ENCODE measurements around the gene ACTN1.

The ACTN1 gene

GRCh38 chr14:68899033-68899603, 80.0 kb downstream of the ACTN1 start:
- peak; percentile 55 for FAIRE-seq

GRCh38 chr14:68898248-68899032, 80.7 kb downstream of the ACTN1 start:
- DNase-seq (ENCODE audit: insufficient read length, low spot score), result no peak
- TF ChIP-seq POLR2A (IDR thresholded peaks at IDR 0.05; ENCODE audit: low read depth, low read length) (no peak), POLR2AphosphoS5 (IDR thresholded peaks at IDR 0.05; ENCODE audit: low read depth, low read length) (no peak), TAF1 (IDR thresholded peaks at IDR 0.05; ENCODE audit: low read depth, low read length) (no peak), PAX5 (IDR thresholded peaks at IDR 0.05; ENCODE audit: insufficient read depth, low read length, severe bottlenecking) (no peak), SPI1 (IDR thresholded peaks at IDR 0.05; ENCODE audit: low read depth, low read length) (no peak), POU2F2 (IDR thresholded peaks at IDR 0.05; ENCODE audit: low read depth, low read length) (no peak)
- FAIRE-seq, result no peak

More at GRCh38 chr14:68899033-68899603, 80.0 kb downstream of the ACTN1 start:
- DNase-seq (ENCODE audit: insufficient read length, low spot score), result no peak
- no peak for TF ChIP-seq SPI1 (IDR thresholded peaks at IDR 0.05; ENCODE audit: low read depth, low read length)
- TF ChIP-seq POU2F2 (IDR thresholded peaks at IDR 0.05; ENCODE audit: low read depth, low read length), result no peak
- no peak for TF ChIP-seq TAF1 (IDR thresholded peaks at IDR 0.05; ENCODE audit: low read depth, low read length)
- no peak for TF ChIP-seq PAX5 (IDR thresholded peaks at IDR 0.05; ENCODE audit: insufficient read depth, low read length, severe bottlenecking)
- TF ChIP-seq POLR2A (IDR thresholded peaks at IDR 0.05; ENCODE audit: low read depth, low read length), result no peak
- no peak for TF ChIP-seq POLR2AphosphoS5 (IDR thresholded peaks at IDR 0.05; ENCODE audit: low read depth, low read length)

GRCh38 chr14:68897559-68898155, 81.4 kb downstream of the ACTN1 start:
- DNase-seq (ENCODE audit: insufficient read length, low spot score) (no peak), FAIRE-seq (no peak)
- no peak for TF ChIP-seq POLR2A (IDR thresholded peaks at IDR 0.05; ENCODE audit: low read depth, low read length)
- no peak for TF ChIP-seq POLR2AphosphoS5 (IDR thresholded peaks at IDR 0.05; ENCODE audit: low read depth, low read length)
- TF ChIP-seq SPI1 (IDR thresholded peaks at IDR 0.05; ENCODE audit: low read depth, low read length), result no peak
- TF ChIP-seq POU2F2 (IDR thresholded peaks at IDR 0.05; ENCODE audit: low read depth, low read length), result no peak
- TF ChIP-seq TAF1 (IDR thresholded peaks at IDR 0.05; ENCODE audit: low read depth, low read length), result no peak
- no peak for TF ChIP-seq PAX5 (IDR thresholded peaks at IDR 0.05; ENCODE audit: insufficient read depth, low read length, severe bottlenecking)

- DNase-seq (ENCODE audit: insufficient read length, low spot score) (no peak), FAIRE-seq (no peak)
- TF ChIP-seq SPI1 (IDR thresholded peaks at IDR 0.05; ENCODE audit: low read depth, low read length) (no peak), TAF1 (IDR thresholded peaks at IDR 0.05; ENCODE audit: low read depth, low read length) (no peak), POLR2A (IDR thresholded peaks at IDR 0.05; ENCODE audit: low read depth, low read length) (no peak), POU2F2 (IDR thresholded peaks at IDR 0.05; ENCODE audit: low read depth, low read length) (no peak), PAX5 (IDR thresholded peaks at IDR 0.05; ENCODE audit: insufficient read depth, low read length, severe bottlenecking) (no peak), POLR2AphosphoS5 (IDR thresholded peaks at IDR 0.05; ENCODE audit: low read depth, low read length) (no peak)
These were observed 83.0 kb downstream of the ACTN1 start for GRCh38 chr14:68896132-68896531.

- no peak for FAIRE-seq
- no peak for DNase-seq (ENCODE audit: insufficient read length, low spot score)
- TF ChIP-seq PAX5 (IDR thresholded peaks at IDR 0.05; ENCODE audit: insufficient read depth, low read length, severe bottlenecking), result no peak
These were observed 84.0 kb downstream of the ACTN1 start for GRCh38 chr14:68894802-68895703.

GRCh38 chr14:68894123-68894522, 85.0 kb downstream of the ACTN1 start:
- TF ChIP-seq POU2F2 (IDR thresholded peaks at IDR 0.05; ENCODE audit: low read depth, low read length) (no peak), TAF1 (IDR thresholded peaks at IDR 0.05; ENCODE audit: low read depth, low read length) (no peak), POLR2A (IDR thresholded peaks at IDR 0.05; ENCODE audit: low read depth, low read length) (no peak), POLR2AphosphoS5 (IDR thresholded peaks at IDR 0.05; ENCODE audit: low read depth, low read length) (no peak), PAX5 (IDR thresholded peaks at IDR 0.05; ENCODE audit: insufficient read depth, low read length, severe bottlenecking) (no peak), SPI1 (IDR thresholded peaks at IDR 0.05; ENCODE audit: low read depth, low read length) (no peak)
- FAIRE-seq, result no peak
- DNase-seq (ENCODE audit: insufficient read length, low spot score), result no peak

- no peak for DNase-seq (ENCODE audit: insufficient read length, low spot score)
- no peak for TF ChIP-seq TAF1 (IDR thresholded peaks at IDR 0.05; ENCODE audit: low read depth, low read length)
- no peak for TF ChIP-seq POU2F2 (IDR thresholded peaks at IDR 0.05; ENCODE audit: low read depth, low read length)
- TF ChIP-seq PAX5 (IDR thresholded peaks at IDR 0.05; ENCODE audit: insufficient read depth, low read length, severe bottlenecking), result no peak
- TF ChIP-seq POLR2AphosphoS5 (IDR thresholded peaks at IDR 0.05; ENCODE audit: low read depth, low read length), result no peak
- no peak for TF ChIP-seq POLR2A (IDR thresholded peaks at IDR 0.05; ENCODE audit: low read depth, low read length)
- TF ChIP-seq SPI1 (IDR thresholded peaks at IDR 0.05; ENCODE audit: low read depth, low read length), result no peak
These were observed 85.5 kb downstream of the ACTN1 start for GRCh38 chr14:68893566-68893965.

GRCh38 chr14:68892961-68893360, 86.1 kb downstream of the ACTN1 start:
- FAIRE-seq (no peak), DNase-seq (ENCODE audit: insufficient read length, low spot score) (no peak)
- TF ChIP-seq TAF1 (IDR thresholded peaks at IDR 0.05; ENCODE audit: low read depth, low read length) (no peak), POU2F2 (IDR thresholded peaks at IDR 0.05; ENCODE audit: low read depth, low read length) (no peak), SPI1 (IDR thresholded peaks at IDR 0.05; ENCODE audit: low read depth, low read length) (no peak), POLR2AphosphoS5 (IDR thresholded peaks at IDR 0.05; ENCODE audit: low read depth, low read length) (no peak), PAX5 (IDR thresholded peaks at IDR 0.05; ENCODE audit: insufficient read depth, low read length, severe bottlenecking) (no peak), POLR2A (IDR thresholded peaks at IDR 0.05; ENCODE audit: low read depth, low read length) (no peak)

More at GRCh38 chr14:68893566-68893965, 85.5 kb downstream of the ACTN1 start:
- FAIRE-seq, result no peak
